GM21423 (cell line): ENCODE measurements around the gene LRWD1.
A peak's percentile ranks its signal among the peaks of the same experiment; 100 is the strongest.
"Not testable (repeated sequence)": the region's sequence is repeated elsewhere in the genome, so short reads cannot be mapped to it uniquely, and the experiment has no call there.

Experiments used
- ATAC-seq: cut with Tn5 transposase; IDR thresholded peaks from one replicate; pipeline ENCODE4 v1.9.1; 2021; ENCODE audit warnings: mild to moderate bottlenecking, moderate library complexity; ENCODE audit not compliant: unreplicated experiment

Gene LRWD1

DNA sequence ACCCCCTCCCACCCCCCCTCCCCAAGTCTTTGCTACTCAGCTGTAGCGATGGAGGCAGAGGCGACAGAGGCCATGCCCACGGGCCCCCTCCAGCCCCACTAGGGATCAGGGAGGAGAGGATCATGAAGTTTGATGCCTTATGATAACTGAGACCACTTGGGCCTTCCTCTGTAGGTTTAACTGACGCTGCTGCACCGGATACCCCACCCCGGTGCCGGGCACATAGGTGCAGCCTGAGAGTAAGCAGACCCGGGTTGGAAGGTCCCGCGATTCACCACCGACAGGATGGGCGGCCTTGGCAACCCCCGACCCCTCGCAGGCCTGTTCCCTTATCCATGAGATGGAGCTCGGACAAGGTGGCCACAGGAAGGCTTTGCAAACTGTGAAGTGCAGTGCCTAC is 29.2 kb downstream of the LRWD1 start:
- not testable (repeated sequence) for ATAC-seq

DNA sequence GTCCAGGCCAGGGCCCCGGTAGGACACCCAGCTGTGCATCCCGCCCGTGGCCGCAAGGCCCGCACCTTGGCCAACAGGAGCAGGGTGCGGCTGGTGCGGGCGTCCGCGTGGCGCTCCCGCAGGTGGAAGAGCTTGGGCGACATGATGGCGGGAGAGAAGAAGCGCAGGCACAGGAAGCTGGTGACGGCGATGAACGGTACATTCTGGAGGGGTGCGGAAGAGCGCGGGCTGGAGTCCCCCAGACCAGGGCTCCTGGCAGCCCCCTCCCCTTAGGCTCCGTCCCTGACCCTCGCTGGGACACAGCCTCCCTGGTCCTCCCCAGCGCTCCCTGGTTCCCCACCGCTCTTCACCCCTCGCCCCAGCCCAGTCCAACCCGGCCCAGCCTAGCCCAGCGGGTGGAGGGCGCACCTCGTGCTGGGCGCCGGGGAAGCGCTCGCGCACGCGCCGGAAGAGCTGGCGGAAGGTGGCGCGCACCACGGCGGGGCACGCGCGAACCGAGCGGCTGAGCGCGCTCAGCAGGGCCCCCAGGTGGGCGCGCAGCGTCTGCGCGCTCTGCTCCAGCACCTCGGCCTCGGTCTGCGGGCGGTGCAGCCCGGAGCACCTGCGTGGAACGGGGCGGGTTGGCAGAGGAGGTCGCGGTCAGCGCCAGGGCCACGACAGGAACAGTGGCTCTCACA is 29.8 kb downstream of the LRWD1 start:
- ATAC-seq: peak; percentile 71

DNA sequence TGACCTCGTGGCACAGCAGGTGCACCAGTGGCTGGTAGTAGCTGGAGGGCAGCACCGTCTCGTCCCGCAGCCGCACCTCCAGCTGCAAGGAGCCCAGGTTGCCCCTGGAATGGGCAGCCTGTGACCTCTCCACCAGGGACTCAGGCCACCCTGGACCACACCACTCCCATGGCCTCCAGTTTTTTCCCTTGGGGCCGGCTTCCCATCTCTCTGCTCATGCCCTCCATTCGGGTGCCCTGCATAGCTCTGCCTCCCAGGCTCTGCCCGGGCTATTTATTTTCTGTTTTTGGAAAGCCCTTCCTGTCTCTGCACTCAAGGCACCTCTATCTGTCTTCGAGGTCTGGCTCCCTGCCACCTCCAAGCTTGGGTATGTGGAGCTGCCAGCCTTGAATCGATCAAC is 32.1 kb downstream of the LRWD1 start:
- ATAC-seq: not testable (repeated sequence)

DNA sequence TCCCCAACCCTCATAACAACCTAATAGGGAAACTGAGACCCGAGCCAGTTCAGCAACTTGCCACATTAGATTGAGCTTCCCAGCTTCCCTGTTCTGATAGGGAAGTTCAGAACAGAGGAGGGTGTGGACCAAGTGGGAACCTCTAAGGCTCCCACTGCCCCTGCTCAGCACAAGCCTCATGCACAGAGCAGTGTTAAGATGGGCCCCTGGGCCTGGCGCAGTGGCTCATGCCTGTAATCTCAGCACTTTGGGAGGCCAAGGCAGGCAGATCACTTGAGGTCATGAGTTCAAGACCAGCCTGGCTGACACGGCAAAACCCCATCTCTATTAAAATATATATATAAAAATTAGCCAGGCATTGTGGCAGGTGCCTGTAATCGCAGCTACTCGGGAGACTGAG is 32.5 kb downstream of the LRWD1 start:
- not testable (repeated sequence) for ATAC-seq

DNA sequence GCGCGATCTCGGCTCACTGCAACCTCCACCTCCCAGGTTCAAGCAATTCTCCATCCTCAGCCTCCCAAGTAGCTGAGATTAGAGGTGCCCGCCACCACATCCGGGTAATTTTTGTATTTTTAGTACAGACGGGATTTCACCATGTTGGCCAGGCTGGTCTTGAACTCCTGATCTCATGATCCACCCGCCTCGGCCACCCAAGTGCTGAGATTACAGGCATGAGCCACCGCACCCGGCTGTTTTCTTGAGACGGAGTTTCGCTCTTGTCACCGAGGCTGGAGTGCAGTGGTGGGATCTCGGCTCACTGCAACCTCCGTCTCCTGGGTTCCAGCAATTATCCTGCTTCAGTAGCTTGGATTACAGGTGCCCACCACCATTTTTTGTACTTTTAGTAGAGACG is 33.5 kb downstream of the LRWD1 start:
- not testable (repeated sequence) for ATAC-seq

- ATAC-seq: not testable (repeated sequence)
These were observed 38.4 kb downstream of the LRWD1 start for GRCh38 chr7:102503141-102503540.

- ATAC-seq: not testable (repeated sequence)
These were observed 40.8 kb downstream of the LRWD1 start for GRCh38 chr7:102505298-102506185.

GRCh38 chr7:102507410-102508088 is 42.8 kb downstream of the LRWD1 start:
- ATAC-seq: not testable (repeated sequence)

DNA sequence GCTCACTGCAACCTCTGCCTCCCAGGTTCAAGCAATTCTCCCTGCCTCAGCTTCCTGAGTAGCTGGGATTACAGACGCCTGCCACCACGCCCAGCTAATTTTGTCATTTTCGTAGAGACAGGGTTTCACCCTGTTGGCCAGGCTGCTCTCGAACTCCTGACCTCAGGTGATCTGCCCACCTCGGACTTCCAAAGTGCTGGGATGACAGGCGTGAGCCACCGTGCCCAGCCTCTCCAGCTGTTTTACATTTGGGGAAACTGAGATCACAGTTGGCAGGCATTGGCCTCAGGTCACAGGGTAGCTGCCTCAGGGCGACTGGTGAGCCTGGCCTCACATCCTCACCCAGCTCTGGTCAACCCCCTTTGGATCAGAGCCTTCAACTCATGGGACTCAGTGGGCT is 45.8 kb downstream of the LRWD1 start:
- ATAC-seq: not testable (repeated sequence)

GRCh38 chr7:102511860-102512522 is 47.2 kb downstream of the LRWD1 start:
- peak; percentile 38 for ATAC-seq

DNA sequence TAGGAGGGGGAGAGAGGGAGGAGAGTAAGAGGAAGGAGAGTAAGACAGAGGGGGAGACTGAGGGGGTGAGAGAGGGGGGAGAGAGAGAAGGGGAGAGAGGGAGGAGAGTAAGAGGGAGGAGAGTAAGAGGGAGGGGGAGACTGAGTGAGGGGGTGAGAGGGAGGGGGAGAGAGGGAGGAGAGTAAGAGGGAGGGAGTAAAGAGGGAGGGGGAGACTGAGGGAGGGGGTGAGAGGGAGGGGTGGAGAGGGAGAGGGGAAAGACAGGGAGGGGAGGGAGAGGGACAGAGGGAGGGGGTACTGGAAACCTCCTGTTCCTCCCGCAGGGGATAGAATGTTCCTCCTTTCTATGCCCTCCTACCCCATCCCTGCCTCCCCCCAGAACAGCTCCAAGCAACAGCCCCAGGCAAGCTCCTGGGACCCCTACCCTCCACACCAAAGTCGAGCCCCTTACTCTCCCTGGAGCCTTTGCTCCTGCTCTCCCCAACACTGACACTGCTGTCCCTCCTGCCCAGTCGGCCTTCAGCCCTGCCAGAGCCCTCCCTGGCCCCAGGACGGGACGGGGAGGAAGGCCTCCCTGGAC is 47.9 kb downstream of the LRWD1 start:
- not testable (repeated sequence) for ATAC-seq

- ATAC-seq: peak; percentile 62
These were observed 50.3 kb downstream of the LRWD1 start for GRCh38 chr7:102514881-102515721.

DNA sequence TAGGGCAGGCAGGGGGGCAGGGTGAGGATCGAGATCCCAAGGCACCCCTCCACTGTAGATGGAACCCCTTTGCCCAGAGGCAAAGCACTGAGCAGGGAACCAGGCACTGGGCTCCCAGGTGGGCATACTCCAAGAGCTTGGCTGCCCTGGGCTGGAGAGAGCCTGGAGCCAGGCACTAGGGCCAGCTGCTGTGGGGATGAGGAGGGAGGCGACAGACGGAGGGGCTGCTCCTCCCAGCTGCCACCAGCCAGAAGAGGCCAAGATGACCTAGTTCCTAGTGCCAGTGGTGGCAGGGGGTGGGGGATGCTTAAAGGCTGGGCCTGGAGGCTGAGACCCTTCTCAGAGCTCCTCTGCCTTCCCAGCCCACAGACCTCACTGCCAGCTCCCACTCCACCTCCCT is 51.1 kb downstream of the LRWD1 start:
- not testable (repeated sequence) for ATAC-seq

DNA sequence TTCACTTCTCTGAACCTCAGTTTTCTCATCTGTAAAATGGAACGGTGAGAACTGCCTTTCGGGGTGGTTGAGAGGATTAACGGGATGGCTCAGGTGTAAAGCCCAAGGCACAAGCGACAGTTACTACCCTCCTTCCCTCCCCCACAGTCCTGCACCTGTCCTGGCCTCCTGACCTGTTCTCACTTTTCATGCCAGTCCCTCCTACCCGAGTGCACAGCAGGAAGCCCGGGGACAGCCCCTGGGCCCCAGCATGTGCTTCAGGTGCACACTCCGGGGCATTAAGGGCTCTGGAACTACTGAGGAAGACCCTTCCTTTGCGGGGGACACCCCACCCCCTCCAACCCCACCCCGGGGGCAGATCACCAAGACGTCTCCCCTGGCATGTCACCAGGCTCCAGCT is 52.2 kb downstream of the LRWD1 start:
- ATAC-seq: not testable (repeated sequence)

DNA sequence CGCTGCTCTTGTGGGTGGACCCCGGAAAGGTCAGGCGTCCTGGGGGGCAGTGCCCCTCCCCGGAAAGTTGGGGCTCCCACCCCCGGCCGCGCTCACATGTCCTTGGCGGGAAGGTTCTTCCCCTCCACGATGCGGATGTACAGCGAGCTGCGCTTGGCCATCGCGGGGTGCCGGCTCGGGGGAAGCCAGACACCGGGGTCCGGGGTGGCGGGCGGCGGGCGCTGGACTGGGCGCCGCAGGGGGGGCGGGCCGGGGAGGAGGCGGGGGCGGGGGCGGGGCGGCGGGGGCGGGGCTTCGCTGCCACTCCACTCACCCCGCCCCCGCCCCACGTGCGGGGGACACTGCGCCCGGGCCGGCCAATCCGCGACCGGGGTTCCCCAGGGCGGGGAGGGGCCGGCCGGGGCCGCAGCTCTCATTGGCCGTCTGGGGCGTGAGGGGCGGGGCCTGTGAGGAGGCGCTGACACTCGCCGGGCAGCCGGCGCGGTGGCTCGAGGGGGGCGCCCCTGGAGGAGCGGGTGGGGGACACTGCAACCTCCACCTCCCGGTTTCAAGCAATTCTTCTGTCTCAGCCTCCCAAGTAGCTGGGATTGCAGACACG is 52.9 kb downstream of the LRWD1 start, which contains the start of gene RASA4B:
TSS of gene RASA4B (minus strand) at position 228 of the 598 bp plus-strand sequence. CDS start at position 161, 67 bp downstream.
- ATAC-seq: peak; percentile 67

DNA sequence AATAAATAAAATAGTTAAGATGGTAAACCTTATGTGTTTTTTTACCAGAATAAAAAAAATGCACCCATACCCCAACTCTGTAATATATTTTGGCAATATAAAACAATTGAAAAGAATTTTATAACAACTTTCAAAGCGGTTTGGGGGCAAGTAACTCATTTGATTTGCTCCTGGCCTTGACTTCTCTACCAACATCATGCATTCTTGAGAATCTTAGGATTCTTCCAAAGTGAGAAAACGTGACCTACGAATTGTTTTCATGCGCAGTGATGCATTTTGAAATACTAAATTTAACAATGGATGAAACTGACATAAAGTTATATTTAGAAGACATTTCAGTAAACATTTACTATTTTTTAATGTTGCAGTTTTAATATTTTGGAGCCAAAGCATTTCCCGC is 56.0 kb downstream of the LRWD1 start:
- ATAC-seq: not testable (repeated sequence)
